HEK293 (cell line): ENCODE measurements around the gene ANKRD33B.
A peak's percentile ranks its signal among the peaks of the same experiment; 100 is the strongest.

ENCODE experiments used
- CTCF ChIA-PET: fragments of 350-600 bp; formaldehyde crosslinking; extraction: SDS; loops from one replicate; lab custom pipeline; 2021; ENCODE audit warnings: antibody characterized with exemption; lab: Yijun Ruan, JAX
- POLR2A ChIA-PET: fragments of 300-600 bp; formaldehyde crosslinking; extraction: SDS; loops from one replicate; lab custom pipeline; 2020; ENCODE audit warnings: antibody characterized with exemption, inconsistent platforms; lab: Yijun Ruan, JAX
- H3K27ac ChIP-seq: fragments of 200-500 bp; sonication (Bioruptor generic); 2 replicates; pipeline ENCODE4 v1.5.1; 2014; ENCODE audit warnings: low read depth, low read length, control low read depth, inconsistent platforms; ENCODE audit errors: extremely low read depth
- H3K36me3 ChIP-seq, 2 experiments: fragments of 200-500 bp in 1 of 2; sonication (Bioruptor generic) in 1 of 2; 1 replicate in 1 of 2; 2 replicates in 1 of 2; pipeline ENCODE4 v1.5.1; 2014 to 2017; ENCODE audit warnings: inconsistent platforms in 2 of 2, low read length in 2 of 2; ENCODE audit not compliant: control insufficient read depth in 2 of 2, insufficient read depth in 1 of 2
- H3K4me1 ChIP-seq: fragments of 200-500 bp; sonication (Bioruptor generic); 2 replicates; pipeline ENCODE4 v1.5.1; 2014; ENCODE audit warnings: mild to moderate bottlenecking, low read length, inconsistent platforms; ENCODE audit not compliant: control insufficient read depth, insufficient read depth
- H3K4me3 ChIP-seq: 2 replicates; pipeline ENCODE4 v1.5.1; 2011; ENCODE audit warnings: low read depth, mild to moderate bottlenecking, control low read depth, low read length, moderate library complexity
- H3K9me3 ChIP-seq: fragments of 200-500 bp; sonication (Bioruptor generic); 2 replicates; pipeline ENCODE4 v1.5.1; 2014; ENCODE audit warnings: low read depth, low read length, inconsistent platforms; ENCODE audit not compliant: control insufficient read depth, insufficient read depth
- EGR2 ChIP-seq: fragments of 450-650 bp; formaldehyde crosslinking; IDR thresholded peaks from 2 replicates; pipeline ENCODE4 v1.5.1; 2016; ENCODE audit warnings: low read depth, missing biosample characterization, missing genetic modification characterization
- GLI4 ChIP-seq: fragments of 450-650 bp; formaldehyde crosslinking; IDR thresholded peaks from 2 replicates; pipeline ENCODE4 v1.5.1; 2016; ENCODE audit warnings: missing biosample characterization, missing genetic modification characterization
- KLF16 ChIP-seq: fragments of 450-650 bp; formaldehyde crosslinking; IDR thresholded peaks from 2 replicates; pipeline ENCODE4 v1.5.1; 2017; ENCODE audit warnings: missing biosample characterization, missing genetic modification characterization
- ZBTB21 ChIP-seq: fragments of 450-650 bp; formaldehyde crosslinking; IDR thresholded peaks from 2 replicates; pipeline ENCODE4 v1.5.1; 2017; ENCODE audit warnings: missing biosample characterization, missing genetic modification characterization
- ZBTB7A ChIP-seq: fragments of 450-650 bp; formaldehyde crosslinking; IDR thresholded peaks from 2 replicates; pipeline ENCODE4 v1.5.1; 2016; ENCODE audit warnings: low read depth, missing biosample characterization, missing genetic modification characterization
- ZFHX2 ChIP-seq: fragments of 450-650 bp; formaldehyde crosslinking; conservative IDR thresholded peaks from 2 replicates; pipeline ENCODE4 v1.5.1; 2016; ENCODE audit warnings: missing biosample characterization, missing genetic modification characterization
- ZNF292 ChIP-seq: fragments of 450-650 bp; formaldehyde crosslinking; IDR thresholded peaks from 2 replicates; pipeline ENCODE4 v1.5.1; 2016; ENCODE audit warnings: low read depth, missing biosample characterization, missing genetic modification characterization, borderline replicate concordance
- ZNF335 ChIP-seq: fragments of 450-650 bp; formaldehyde crosslinking; conservative IDR thresholded peaks from 2 replicates; pipeline ENCODE4 v1.5.1; 2016; ENCODE audit warnings: missing biosample characterization, missing genetic modification characterization
- ZNF394 ChIP-seq: fragments of 450-650 bp; formaldehyde crosslinking; IDR thresholded peaks from 2 replicates; pipeline ENCODE4 v1.5.1; 2016; ENCODE audit warnings: missing biosample characterization, missing genetic modification characterization, mild to moderate bottlenecking, moderate library complexity, borderline replicate concordance
- ZNF48 ChIP-seq: fragments of 450-650 bp; formaldehyde crosslinking; IDR thresholded peaks from 2 replicates; pipeline ENCODE4 v1.5.1; 2016; ENCODE audit warnings: missing biosample characterization, missing genetic modification characterization
- ZNF530 ChIP-seq: fragments of 450-650 bp; formaldehyde crosslinking; IDR thresholded peaks from 2 replicates; pipeline ENCODE4 v1.5.1; 2016; ENCODE audit warnings: low read depth, missing biosample characterization, missing genetic modification characterization
- ZNF544 ChIP-seq: fragments of 450-650 bp; formaldehyde crosslinking; IDR thresholded peaks from 2 replicates; pipeline ENCODE4 v1.5.0; 2017; ENCODE audit warnings: missing biosample characterization, missing genetic modification characterization
- ZNF561 ChIP-seq: fragments of 450-650 bp; IDR thresholded peaks from 2 replicates; pipeline ENCODE4 v1.5.1; 2018; ENCODE audit warnings: missing biosample characterization, missing genetic modification characterization, borderline replicate concordance
- ZNF660 ChIP-seq: fragments of 450-650 bp; IDR thresholded peaks from 2 replicates; pipeline ENCODE4 v1.5.1; 2018; ENCODE audit warnings: missing biosample characterization, mild to moderate bottlenecking, missing genetic modification characterization
- TF ChIP-seq, protein P1 (sequence below): fragments of 450-650 bp; formaldehyde crosslinking; IDR thresholded peaks from 2 replicates; pipeline ENCODE4 v1.5.1; 2017; ENCODE audit warnings: missing biosample characterization, missing genetic modification characterization
- TF ChIP-seq, protein P2 (sequence below): fragments of 450-650 bp; formaldehyde crosslinking; IDR thresholded peaks from 2 replicates; pipeline ENCODE4 v1.5.1; 2016; ENCODE audit warnings: missing biosample characterization, missing genetic modification characterization

Gene ANKRD33B

DNA sequence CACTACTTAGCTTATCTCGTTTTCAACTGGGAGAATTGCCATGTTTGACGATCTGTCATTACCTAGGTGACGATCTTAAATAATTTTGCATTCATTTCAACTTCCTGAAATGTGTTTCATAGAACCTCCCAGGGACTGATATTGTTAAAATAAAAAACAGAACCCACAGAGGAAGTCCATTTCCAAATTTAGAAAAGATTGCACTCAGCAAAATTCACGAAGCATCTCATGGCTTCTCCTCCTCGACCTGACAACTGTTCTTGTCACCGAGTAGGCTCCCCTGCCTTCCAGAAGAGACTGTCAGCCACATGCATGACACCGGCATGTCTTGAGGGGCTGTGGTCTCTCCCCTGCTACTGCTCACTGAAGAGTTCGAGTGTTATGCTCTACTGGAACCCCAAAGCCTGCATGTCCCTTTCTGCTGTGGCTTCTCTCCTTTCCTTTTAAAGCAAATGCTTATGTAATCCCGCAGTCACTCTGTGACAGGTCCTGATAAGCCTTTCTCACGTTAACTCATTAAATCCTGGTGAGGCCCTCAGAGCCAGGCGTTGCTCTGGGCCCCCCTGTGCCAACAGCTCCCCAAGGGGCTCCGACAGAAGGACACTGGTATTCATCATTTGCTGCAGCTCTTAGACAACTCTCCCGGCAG, 26.8 kb upstream of the ANKRD33B start (continued):
- TF ChIP-seq ZNF394 (tag by site-specific recombination), result no peak
- TF ChIP-seq ZBTB21, result no peak
- TF ChIP-seq ZNF530 (tag by site-specific recombination), result no peak
- no peak for TF ChIP-seq KLF16 (tag by site-specific recombination)
- TF ChIP-seq ZNF292 (tag by site-specific recombination), result no peak
- no peak for TF ChIP-seq ZNF561
- TF ChIP-seq, protein P1, sequence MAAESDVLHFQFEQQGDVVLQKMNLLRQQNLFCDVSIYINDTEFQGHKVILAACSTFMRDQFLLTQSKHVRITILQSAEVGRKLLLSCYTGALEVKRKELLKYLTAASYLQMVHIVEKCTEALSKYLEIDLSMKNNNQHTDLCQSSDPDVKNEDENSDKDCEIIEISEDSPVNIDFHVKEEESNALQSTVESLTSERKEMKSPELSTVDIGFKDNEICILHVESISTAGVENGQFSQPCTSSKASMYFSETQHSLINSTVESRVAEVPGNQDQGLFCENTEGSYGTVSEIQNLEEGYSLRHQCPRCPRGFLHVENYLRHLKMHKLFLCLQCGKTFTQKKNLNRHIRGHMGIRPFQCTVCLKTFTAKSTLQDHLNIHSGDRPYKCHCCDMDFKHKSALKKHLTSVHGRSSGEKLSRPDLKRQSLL (tag by site-specific recombination), result no peak
- TF ChIP-seq, all 188 proteins: peak for 13

DNA sequence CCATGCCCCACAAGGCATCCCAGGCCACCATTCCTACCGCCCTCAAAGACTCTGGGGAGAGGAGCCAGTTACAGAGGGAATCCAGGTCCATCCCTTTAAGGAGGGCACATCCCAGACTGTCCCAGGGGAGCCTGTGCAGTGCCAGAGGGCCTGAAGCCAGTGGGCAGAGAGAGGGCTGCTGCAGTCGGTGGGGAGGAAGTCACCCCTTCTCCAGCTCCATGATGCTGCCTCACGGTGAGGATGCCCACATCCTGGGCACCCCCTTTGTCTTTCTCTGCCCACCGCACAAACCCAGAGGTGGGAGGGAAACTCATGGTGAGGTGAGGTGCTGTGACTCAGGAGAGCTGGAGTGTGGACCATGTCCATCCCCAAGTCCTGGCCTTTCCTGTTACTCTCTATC, 26.2 kb upstream of the ANKRD33B start:
- Histone ChIP-seq H3K36me3 (no peaks in the 10 kb centered on the region), H3K9me3 (no peaks in the 10 kb centered on the region), H3K4me1 (peaks cover 3% of the 10 kb centered on the region), H3K4me3 (no peak overlapping the region), H3K27ac (no peak overlapping the region)
- ChIA-PET POLR2A (interaction anchor here (0.9 kb wide), 1 partner anchor 9 kb away, joined by 3 read pairs; no protein-coding TSS in a partner anchor), CTCF (no interaction called here)
- TF ChIP-seq, protein P2, sequence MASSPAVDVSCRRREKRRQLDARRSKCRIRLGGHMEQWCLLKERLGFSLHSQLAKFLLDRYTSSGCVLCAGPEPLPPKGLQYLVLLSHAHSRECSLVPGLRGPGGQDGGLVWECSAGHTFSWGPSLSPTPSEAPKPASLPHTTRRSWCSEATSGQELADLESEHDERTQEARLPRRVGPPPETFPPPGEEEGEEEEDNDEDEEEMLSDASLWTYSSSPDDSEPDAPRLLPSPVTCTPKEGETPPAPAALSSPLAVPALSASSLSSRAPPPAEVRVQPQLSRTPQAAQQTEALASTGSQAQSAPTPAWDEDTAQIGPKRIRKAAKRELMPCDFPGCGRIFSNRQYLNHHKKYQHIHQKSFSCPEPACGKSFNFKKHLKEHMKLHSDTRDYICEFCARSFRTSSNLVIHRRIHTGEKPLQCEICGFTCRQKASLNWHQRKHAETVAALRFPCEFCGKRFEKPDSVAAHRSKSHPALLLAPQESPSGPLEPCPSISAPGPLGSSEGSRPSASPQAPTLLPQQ (tag by site-specific recombination), result peak; percentile 8; the same call in 1 of the 2 replicates
- TF ChIP-seq GLI4 (tag by site-specific recombination) (no peak), ZBTB7A (tag by site-specific recombination) (no peak), ZNF335 (tag by site-specific recombination) (0 out of 2 replicates have a peak, but pooled peaks have one; percentile 10)

DNA sequence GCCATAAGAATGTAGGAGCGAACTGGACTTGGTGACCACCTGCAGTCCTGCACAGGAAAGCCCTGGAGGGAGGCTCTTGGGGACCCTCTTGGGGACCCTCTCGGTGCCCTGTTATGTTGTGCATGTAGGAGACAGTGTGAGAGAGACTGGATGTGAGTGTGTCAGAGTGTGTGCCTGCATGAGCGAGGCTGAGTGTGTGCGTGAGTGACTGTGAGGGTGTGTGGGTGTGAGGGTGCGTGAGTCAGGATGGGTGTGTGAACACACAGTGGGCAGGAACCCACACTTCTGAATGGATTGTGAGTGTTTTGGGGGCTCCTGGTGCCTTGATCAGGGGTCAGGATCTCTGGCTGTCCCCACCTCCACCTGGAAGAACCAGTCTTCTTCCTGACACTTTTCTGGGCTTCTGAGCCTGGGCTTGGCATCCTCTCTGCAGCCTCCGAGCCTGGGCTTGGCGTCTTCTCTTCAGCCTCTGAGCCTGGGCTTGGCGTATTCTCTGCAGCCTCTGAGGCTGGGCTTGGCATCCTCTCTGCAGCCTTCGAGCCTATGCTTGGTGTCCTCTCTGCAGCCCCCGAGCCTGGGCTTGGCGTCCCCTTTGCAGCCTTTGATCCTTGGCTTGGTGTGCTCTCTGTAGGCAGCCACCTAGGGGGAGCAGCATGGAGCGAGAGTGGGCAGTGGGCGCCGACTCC, 25.6 kb upstream of the ANKRD33B start:
- no peaks in the 10 kb centered on the region for H3K9me3 ChIP-seq
- peak; percentile 72 for TF ChIP-seq ZFHX2
- no peak for TF ChIP-seq ZNF544 (tag by site-specific recombination)
- peak; percentile 52 for TF ChIP-seq EGR2 (tag by site-specific recombination)
- no peak for TF ChIP-seq ZNF48
- no peak for TF ChIP-seq ZNF660 (tag by site-specific recombination)
- TF ChIP-seq, all 188 proteins: peak for 2
- Histone ChIP-seq H3K36me3 (no peaks in the 10 kb centered on the region), H3K4me3 (no peak overlapping the region), H3K4me1 (peaks cover 3% of the 10 kb centered on the region), H3K27ac (no peak overlapping the region)
- ChIA-PET POLR2A (no interaction called here), CTCF (no interaction called here)
